ENCODE measurements around the gene CCM2. TPM values are rescaled to one million over a fixed set of nuclear protein-coding genes. Genes with fewer than 3 reads are reported as not detected.

Gene CCM2
- total RNA-seq, 1 donor from 2014 or later: 62.0 TPM

DNA sequence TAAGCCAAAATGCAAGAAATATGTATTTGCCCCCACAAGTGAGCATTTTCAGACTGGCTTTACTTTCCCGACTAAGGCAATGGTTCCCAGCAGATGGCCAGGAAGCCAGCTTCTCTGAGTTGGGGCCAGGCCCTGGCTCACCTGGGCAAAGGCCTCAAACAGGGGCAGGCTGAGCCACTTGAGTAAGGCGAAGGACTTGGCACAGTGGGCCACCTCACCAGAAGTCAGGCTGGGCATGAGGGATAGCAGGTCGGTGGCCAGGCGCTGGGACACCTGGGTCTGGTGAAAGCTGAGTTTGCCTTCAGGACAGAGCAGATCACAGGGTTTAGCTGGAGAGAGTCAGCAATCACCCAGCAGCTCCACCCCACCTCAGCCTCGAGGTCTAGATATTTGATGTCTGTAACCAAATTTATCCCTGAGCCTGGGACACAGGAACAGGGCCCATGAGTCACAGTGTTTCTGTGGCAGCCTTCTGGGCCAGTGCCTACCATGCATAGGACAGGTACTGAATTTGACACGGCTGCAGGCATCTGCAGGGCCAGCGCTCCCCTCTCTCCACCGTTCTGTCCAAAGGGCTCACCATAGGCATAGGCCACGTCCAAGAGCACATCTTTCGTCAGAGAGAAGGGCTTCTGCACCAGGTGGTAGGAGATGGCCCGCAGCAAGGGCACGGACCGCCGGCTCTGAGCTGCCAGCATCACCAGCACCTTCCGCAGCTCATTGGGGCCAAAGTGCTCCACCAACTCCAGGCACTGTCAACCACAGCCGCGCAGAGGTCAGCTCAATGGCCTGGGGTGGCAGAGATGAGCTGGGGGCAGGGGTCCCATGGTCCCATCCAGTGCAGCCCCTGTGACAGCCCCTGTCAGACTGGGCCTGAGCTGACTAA lies 104.2 kb downstream of the CCM2 start:
- Histone ChIP-seq H2AFZ (ENCODE audit: low read depth, low read length) (no peak overlapping the region), H3K79me2 (ENCODE audit: insufficient read depth, low read length) (peaks cover 56% of the 10 kb centered on the region), H3K27ac (ENCODE audit: low read depth, low read length) (no peak overlapping the region), H3K36me3 (ENCODE audit: insufficient read depth, low read length) (peaks cover 60% of the 10 kb centered on the region), H3K9me3 (ENCODE audit: insufficient read depth, low read depth, low read length) (no peaks in the 10 kb centered on the region), H3K9ac (ENCODE audit: low read length) (no peak overlapping the region), H3K4me3 (ENCODE audit: insufficient read depth, low read depth, low read length) (no peak overlapping the region), H3K4me2 (ENCODE audit: low read length) (no peak overlapping the region), H4K20me1 (ENCODE audit: insufficient read depth, low read length) (peaks cover 82% of the 10 kb centered on the region), H3K27me3 (ENCODE audit: insufficient read depth, low read length) (no peaks in the 10 kb centered on the region), H3K4me1 (ENCODE audit: insufficient read depth, low read length) (peaks cover 4% of the 10 kb centered on the region)
- no peak overlapping the region for H3K27ac Mint-ChIP-seq (ENCODE audit: unreplicated experiment)
- H3K36me3 Mint-ChIP-seq (ENCODE audit: low read depth, unreplicated experiment): peaks cover 6% of the 10 kb centered on the region
- no peak for TF ChIP-seq EZH2 (IDR thresholded peaks at IDR 0.05; ENCODE audit: insufficient read depth, low read length)
- TF ChIP-seq, protein P1, sequence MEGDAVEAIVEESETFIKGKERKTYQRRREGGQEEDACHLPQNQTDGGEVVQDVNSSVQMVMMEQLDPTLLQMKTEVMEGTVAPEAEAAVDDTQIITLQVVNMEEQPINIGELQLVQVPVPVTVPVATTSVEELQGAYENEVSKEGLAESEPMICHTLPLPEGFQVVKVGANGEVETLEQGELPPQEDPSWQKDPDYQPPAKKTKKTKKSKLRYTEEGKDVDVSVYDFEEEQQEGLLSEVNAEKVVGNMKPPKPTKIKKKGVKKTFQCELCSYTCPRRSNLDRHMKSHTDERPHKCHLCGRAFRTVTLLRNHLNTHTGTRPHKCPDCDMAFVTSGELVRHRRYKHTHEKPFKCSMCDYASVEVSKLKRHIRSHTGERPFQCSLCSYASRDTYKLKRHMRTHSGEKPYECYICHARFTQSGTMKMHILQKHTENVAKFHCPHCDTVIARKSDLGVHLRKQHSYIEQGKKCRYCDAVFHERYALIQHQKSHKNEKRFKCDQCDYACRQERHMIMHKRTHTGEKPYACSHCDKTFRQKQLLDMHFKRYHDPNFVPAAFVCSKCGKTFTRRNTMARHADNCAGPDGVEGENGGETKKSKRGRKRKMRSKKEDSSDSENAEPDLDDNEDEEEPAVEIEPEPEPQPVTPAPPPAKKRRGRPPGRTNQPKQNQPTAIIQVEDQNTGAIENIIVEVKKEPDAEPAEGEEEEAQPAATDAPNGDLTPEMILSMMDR (IDR thresholded peaks at IDR 0.05; ENCODE audit: insufficient read depth, low read depth, low read length): no peak
- DNase-seq (ENCODE audit: low read depth) (no peak), FAIRE-seq (no peak)
- no peaks in the 10 kb centered on the region for H3K27me3 Mint-ChIP-seq (ENCODE audit: low read depth, unreplicated experiment)
- H3K4me1 Mint-ChIP-seq (ENCODE audit: low read depth, unreplicated experiment): peaks cover 12% of the 10 kb centered on the region
- H3K9me3 Mint-ChIP-seq (ENCODE audit: unreplicated experiment): no peaks in the 10 kb centered on the region
- no peak overlapping the region for H3K4me3 Mint-ChIP-seq (ENCODE audit: unreplicated experiment)

DNA sequence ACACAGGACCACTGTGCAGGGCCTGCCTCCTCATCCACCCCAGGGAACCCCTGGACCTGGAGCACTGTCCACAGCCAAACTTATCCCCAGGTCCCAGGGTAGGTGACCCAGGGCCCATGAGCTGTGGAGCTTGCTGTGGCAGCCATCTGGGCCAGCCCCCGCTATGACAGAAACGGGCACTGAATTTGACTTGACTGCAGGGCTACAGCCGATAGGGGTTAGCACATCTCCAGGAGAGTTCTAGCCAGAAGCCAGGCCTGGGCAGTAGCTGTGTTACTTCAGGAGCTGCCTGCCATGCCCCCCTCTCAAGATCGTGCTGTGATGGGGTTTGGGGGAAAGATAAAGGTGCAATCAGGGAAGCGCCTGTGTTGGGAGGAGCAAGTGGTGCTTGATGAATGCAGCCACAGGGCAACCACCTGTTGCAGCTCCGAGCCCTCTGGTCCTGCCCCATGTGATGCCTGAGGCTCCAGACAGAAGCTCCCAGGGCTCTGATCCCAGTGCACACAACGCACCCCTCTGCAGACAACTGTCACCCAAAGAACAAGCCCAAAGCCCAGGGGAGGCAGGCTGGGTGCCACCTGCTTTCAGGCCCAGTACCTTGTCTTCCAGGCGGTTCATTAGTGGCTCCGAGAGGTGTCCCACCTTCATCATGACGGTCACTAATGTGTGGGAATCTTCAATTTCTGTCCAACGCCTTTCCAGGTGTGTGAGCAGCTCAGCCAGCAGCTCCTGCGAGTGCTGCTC lies 105.0 kb downstream of the CCM2 start:
- FAIRE-seq (no peak), DNase-seq (ENCODE audit: low read depth) (no peak)
- H3K4me3 Mint-ChIP-seq (ENCODE audit: unreplicated experiment): no peak overlapping the region
- Histone ChIP-seq H3K27ac (ENCODE audit: low read depth, low read length) (no peak overlapping the region), H3K27me3 (ENCODE audit: insufficient read depth, low read length) (no peaks in the 10 kb centered on the region), H3K4me1 (ENCODE audit: insufficient read depth, low read length) (peaks cover 4% of the 10 kb centered on the region), H3K4me2 (ENCODE audit: low read length) (no peak overlapping the region), H4K20me1 (ENCODE audit: insufficient read depth, low read length) (peaks cover 84% of the 10 kb centered on the region), H3K36me3 (ENCODE audit: insufficient read depth, low read length) (peaks cover 60% of the 10 kb centered on the region), H3K4me3 (ENCODE audit: insufficient read depth, low read depth, low read length) (no peak overlapping the region), H3K9ac (ENCODE audit: low read length) (no peak overlapping the region), H3K79me2 (ENCODE audit: insufficient read depth, low read length) (peaks cover 64% of the 10 kb centered on the region), H2AFZ (ENCODE audit: low read depth, low read length) (no peak overlapping the region), H3K9me3 (ENCODE audit: insufficient read depth, low read depth, low read length) (no peaks in the 10 kb centered on the region)
- TF ChIP-seq EZH2 (IDR thresholded peaks at IDR 0.05; ENCODE audit: insufficient read depth, low read length): no peak
- TF ChIP-seq, protein P1 (IDR thresholded peaks at IDR 0.05; ENCODE audit: insufficient read depth, low read depth, low read length): no peak
- peaks cover 14% of the 10 kb centered on the region for H3K4me1 Mint-ChIP-seq (ENCODE audit: low read depth, unreplicated experiment)
- H3K9me3 Mint-ChIP-seq (ENCODE audit: unreplicated experiment): no peaks in the 10 kb centered on the region
- H3K36me3 Mint-ChIP-seq (ENCODE audit: low read depth, unreplicated experiment): peaks cover 6% of the 10 kb centered on the region
- no peak overlapping the region for H3K27ac Mint-ChIP-seq (ENCODE audit: unreplicated experiment)
- H3K27me3 Mint-ChIP-seq (ENCODE audit: low read depth, unreplicated experiment): no peaks in the 10 kb centered on the region

Measured in astrocyte (in vitro differentiated cells and primary cell).